Cerebellar cortex (tissue), 1 donor: ENCODE results near the gene ELL3.

Experiments used
- DNase-seq: peaks from one replicate; pipeline ENCODE4 v3.0.0-alpha.2; 2015; ENCODE audit warnings: low spot score

Gene ELL3

GRCh38 chr15:43723151-43723550 lies 53.6 kb downstream of the ELL3 start:
- DNase-seq: no peak
